Prostate gland (tissue), 1 donor: ENCODE measurements around the gene OPN1MW.
"Not testable (repeated sequence)": the region's sequence is repeated elsewhere in the genome, so short reads cannot be mapped to it uniquely, and the experiment has no call there.

ENCODE experiments used
- POLR2A ChIP-seq: fragments of 450-650 bp; IDR thresholded peaks from one replicate; pipeline ENCODE4 v1.6.1; 2016; ENCODE audit warnings: antibody characterized with exemption, mild to moderate bottlenecking
- POLR2AphosphoS5 ChIP-seq: sonication (generic); formaldehyde crosslinking; IDR thresholded peaks from one replicate; pipeline ENCODE4 v1.6.1; 2017; ENCODE audit warnings: antibody characterized with exemption

DNA sequence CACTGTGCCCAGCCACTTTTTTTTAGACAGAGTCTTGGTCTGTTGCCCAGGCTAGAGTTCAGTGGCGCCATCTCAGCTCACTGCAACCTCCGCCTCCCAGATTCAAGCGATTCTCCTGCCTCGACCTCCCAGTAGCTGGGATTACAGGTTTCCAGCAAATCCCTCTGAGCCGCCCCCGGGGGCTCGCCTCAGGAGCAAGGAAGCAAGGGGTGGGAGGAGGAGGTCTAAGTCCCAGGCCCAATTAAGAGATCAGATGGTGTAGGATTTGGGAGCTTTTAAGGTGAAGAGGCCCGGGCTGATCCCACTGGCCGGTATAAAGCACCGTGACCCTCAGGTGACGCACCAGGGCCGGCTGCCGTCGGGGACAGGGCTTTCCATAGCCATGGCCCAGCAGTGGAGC lies at the start of gene OPN1MW:
- TF ChIP-seq POLR2A, POLR2AphosphoS5: not testable (repeated sequence)
